ENCODE data around the gene GJB2. TPM values are rescaled to one million over a fixed set of nuclear protein-coding genes. Genes with fewer than 3 reads are reported as not detected.
A peak's percentile ranks its signal among the peaks of the same experiment; 100 is the strongest.

GJB2 gene
- total RNA-seq, 1 donor from 2014 or later = 1.0 TPM

DNA sequence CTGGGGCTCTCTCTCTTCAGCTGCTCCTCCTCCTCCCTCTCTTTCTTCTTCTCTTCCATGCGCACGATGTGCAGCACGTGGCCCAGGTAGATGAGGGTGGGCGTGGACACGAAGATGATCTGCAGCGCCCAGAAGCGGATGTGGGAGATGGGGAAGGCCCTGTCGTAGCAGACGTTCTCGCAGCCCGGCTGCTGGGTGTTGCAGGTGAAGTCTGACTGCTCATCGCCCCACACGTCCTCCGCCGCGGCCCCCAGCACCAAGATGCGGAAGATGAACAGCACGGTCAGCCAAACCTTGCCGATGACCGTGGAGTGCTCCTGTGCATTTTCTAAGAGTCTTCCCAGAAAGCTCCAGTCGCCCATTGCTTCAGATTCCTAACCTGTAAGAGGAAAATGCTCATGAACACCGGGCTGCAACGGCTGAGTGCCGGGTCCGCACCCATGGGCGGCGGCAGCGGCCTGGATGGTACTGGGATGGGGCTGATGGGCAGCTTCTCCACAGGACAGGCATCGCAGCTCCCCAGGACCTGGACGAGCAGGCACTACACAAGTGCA lies 49.7 kb downstream of the GJB2 start:
- no peaks in the 10 kb centered on the region for H3K36me3 ChIP-seq (ENCODE audit: control insufficient read depth in 3 of 3, insufficient read depth in 3 of 3, low read length in 3 of 3)
- H3K4me3 ChIP-seq (ENCODE audit: low read length in 3 of 3) = no peak overlapping the region
- H3K9ac ChIP-seq (ENCODE audit: low read depth in 1 of 3, low read length in 3 of 3) = no peak overlapping the region
- H3K27ac ChIP-seq (ENCODE audit: low read depth, low read length) = no peak overlapping the region
- peaks cover 4 to 15% (median 14%) of the 10 kb centered on the region in 3 donors for H3K4me1 ChIP-seq (ENCODE audit: control insufficient read depth in 3 of 3, insufficient read depth in 3 of 3, low read length in 3 of 3)
- H3K9me3 ChIP-seq (ENCODE audit: control insufficient read depth in 3 of 3, low read length in 3 of 3) = no peaks in the 10 kb centered on the region
- H3K27me3 ChIP-seq (ENCODE audit: control insufficient read depth in 3 of 3, insufficient read depth in 3 of 3, low read length in 3 of 3) = peaks cover 8 to 44% (median 43%) of the 10 kb centered on the region in 3 donors

DNA sequence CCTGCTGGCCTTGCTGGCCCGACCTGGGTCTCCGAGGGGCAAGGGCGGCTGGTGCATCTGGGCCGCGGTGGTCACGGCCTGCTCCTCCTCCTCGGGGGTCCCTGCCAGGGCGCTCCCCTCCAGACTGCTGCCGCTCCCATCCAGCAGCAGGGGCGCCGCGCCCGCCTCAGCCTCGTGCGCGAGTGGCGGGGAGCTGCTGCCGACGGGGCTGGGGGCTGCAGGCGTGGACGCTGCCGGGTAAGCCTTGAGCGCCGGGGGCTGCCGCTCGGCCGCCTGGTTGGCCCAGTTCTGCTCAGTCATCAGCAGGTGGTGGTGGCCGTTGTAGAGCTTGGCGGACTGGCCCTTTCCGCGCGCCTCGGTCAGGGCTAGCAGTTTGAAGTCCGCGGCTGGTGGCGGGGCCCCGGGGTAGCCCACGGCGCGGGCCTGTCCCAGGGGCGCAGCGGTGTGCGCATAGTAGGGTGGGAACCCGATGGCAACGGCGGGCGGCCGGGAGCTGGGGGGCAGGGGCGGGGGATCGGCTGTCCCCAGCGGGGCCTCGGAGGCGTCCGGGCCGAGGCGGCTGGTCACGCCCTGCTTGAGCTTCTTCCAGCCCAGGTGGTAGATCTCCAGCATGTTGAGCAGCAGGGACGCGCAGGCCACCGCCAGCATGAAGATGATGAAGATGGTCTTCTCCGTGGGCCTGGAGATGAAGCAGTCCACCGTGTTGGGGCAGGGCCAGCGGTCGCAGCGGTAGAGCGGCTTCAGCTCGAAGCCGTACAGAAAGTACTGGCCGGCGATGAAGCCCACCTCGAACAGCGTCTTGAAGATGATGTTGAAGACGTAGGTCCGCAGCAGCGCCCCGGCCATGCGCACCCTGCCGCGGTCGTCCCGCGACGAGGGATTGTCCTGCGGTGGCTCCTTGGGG lies 50.5 kb downstream of the GJB2 start:
- Histone ChIP-seq H3K4me1 (ENCODE audit: control insufficient read depth in 3 of 3, insufficient read depth in 3 of 3, low read length in 3 of 3) (peaks cover 4 to 15% (median 14%) of the 10 kb centered on the region in 3 donors), H3K4me3 (ENCODE audit: low read length in 3 of 3) (peak overlapping the region in 2 of 3 donors; percentile 29 to 46), H3K36me3 (ENCODE audit: control insufficient read depth in 3 of 3, insufficient read depth in 3 of 3, low read length in 3 of 3) (no peaks in the 10 kb centered on the region), H3K27ac (ENCODE audit: low read depth, low read length) (no peak overlapping the region), H3K9me3 (ENCODE audit: control insufficient read depth in 3 of 3, low read length in 3 of 3) (no peaks in the 10 kb centered on the region), H3K27me3 (ENCODE audit: control insufficient read depth in 3 of 3, insufficient read depth in 3 of 3, low read length in 3 of 3) (peaks cover 15 to 49% (median 49%) of the 10 kb centered on the region in 3 donors), H3K9ac (ENCODE audit: low read depth in 1 of 3, low read length in 3 of 3) (peak overlapping the region in 1 of 3 donors; percentile 33)

DNA sequence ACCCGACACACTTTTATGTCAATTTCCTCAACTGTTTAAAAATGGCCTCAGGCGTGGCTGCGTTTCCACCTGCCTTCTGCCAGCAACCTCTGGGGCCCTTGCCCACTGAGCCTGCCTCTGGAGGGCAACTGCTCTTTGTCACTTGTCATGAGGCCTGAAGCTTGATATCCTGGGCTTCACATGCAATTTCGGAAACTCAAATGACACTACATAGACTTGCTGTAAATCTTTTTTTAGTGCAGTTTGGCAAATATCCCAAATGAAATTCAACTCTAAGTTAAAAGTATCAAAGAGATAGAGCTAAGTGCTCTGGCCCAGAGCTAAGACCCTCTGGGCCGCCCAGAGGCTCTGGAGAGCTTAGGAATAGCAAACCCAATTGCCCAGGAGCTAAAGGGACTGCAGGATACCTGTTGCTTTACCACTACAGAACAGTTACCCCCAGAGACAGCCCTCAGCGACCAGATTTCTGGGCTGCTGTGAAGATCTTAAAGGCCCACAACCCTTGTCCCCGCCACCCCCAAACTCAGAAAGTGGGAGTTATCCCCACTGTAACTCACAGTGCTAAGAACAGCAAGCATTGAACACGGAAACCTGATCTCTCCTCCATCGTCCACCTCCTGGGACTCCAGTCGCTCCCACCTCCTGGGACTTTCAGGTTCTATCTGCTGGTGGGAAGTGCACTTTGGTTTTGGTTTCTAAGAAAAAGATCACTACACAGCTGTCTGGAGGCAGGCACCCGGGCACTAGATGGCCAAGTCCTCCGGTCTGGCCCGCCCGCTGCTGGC lies 51.3 kb downstream of the GJB2 start:
- Histone ChIP-seq H3K9me3 (ENCODE audit: control insufficient read depth in 3 of 3, low read length in 3 of 3) (no peaks in the 10 kb centered on the region), H3K27me3 (ENCODE audit: control insufficient read depth in 3 of 3, insufficient read depth in 3 of 3, low read length in 3 of 3) (peaks cover 16 to 50% (median 49%) of the 10 kb centered on the region in 3 donors), H3K27ac (ENCODE audit: low read depth, low read length) (peak overlapping the region; percentile 11)

DNA sequence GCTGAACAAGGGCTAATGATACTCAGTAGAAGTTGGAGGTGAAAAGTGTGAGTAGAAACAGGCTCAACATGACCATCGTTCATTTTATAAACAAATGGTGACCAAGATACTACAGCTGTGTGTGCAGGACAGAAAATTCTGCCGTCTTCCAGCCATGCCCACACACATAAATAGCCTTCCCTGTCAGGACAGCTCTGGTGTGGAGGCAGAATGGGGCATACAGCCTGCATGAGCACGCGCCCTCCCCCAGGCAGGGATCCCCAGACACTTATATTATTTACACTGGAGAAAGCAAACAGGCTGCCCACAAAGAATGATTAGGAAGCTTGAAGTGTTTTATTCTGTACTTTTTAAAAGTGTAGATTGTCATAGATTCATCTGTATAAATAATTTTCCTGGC lies 52.3 kb downstream of the GJB2 start:
- Histone ChIP-seq H3K9ac (ENCODE audit: low read depth in 1 of 3, low read length in 3 of 3) (no peak overlapping the region), H3K9me3 (ENCODE audit: control insufficient read depth in 3 of 3, low read length in 3 of 3) (no peaks in the 10 kb centered on the region), H3K27ac (ENCODE audit: low read depth, low read length) (no peak overlapping the region), H3K4me3 (ENCODE audit: low read length in 3 of 3) (no peak overlapping the region), H3K4me1 (ENCODE audit: control insufficient read depth in 3 of 3, insufficient read depth in 3 of 3, low read length in 3 of 3) (peaks cover 7 to 18% (median 14%) of the 10 kb centered on the region in 3 donors), H3K36me3 (ENCODE audit: control insufficient read depth in 3 of 3, insufficient read depth in 3 of 3, low read length in 3 of 3) (no peaks in the 10 kb centered on the region), H3K27me3 (ENCODE audit: control insufficient read depth in 3 of 3, insufficient read depth in 3 of 3, low read length in 3 of 3) (peaks cover 18 to 51% (median 50%) of the 10 kb centered on the region in 3 donors)

More for the DNA sequence above, 51.3 kb downstream of the GJB2 start:
- H3K4me1 ChIP-seq (ENCODE audit: control insufficient read depth in 3 of 3, insufficient read depth in 3 of 3, low read length in 3 of 3) = peaks cover 7 to 18% (median 14%) of the 10 kb centered on the region in 3 donors
- no peaks in the 10 kb centered on the region for H3K36me3 ChIP-seq (ENCODE audit: control insufficient read depth in 3 of 3, insufficient read depth in 3 of 3, low read length in 3 of 3)
- H3K4me3 ChIP-seq (ENCODE audit: low read length in 3 of 3) = peak overlapping the region; percentile 29 to 46 (median 43)
- peak overlapping the region in 1 of 3 donors; percentile 33 for H3K9ac ChIP-seq (ENCODE audit: low read depth in 1 of 3, low read length in 3 of 3)

DNA sequence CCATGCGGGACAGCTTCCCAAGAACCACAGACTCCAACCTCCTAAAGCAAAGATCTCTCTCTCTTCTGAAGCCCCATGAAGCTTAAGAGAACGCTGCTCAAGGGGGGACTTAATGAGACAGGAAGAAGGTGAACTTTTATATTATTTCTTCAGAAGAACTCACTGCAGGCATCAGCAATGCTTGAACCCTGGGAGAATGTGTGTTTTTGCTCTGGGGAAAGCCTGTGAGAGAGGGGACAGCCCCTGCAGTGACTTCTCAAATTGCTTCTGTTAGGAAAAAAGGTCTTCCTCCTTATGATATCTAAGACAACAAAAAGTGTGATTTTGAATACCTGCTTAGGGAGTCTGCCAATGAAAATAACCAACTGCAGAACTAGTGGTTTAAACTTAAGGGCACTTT lies 54.9 kb downstream of the GJB2 start:
- no peaks in the 10 kb centered on the region for H3K36me3 ChIP-seq (ENCODE audit: control insufficient read depth in 3 of 3, insufficient read depth in 3 of 3, low read length in 3 of 3)
- H3K27me3 ChIP-seq (ENCODE audit: control insufficient read depth in 3 of 3, insufficient read depth in 3 of 3, low read length in 3 of 3) = peaks cover 17 to 41% (median 41%) of the 10 kb centered on the region in 3 donors
- no peak overlapping the region for H3K27ac ChIP-seq (ENCODE audit: low read depth, low read length)
- no peaks in the 10 kb centered on the region for H3K9me3 ChIP-seq (ENCODE audit: control insufficient read depth in 3 of 3, low read length in 3 of 3)
- H3K9ac ChIP-seq (ENCODE audit: low read depth in 1 of 3, low read length in 3 of 3) = peak overlapping the region in 1 of 3 donors; percentile 43
- H3K4me3 ChIP-seq (ENCODE audit: low read length in 3 of 3) = no peak overlapping the region
- peaks cover 7 to 18% (median 14%) of the 10 kb centered on the region in 3 donors for H3K4me1 ChIP-seq (ENCODE audit: control insufficient read depth in 3 of 3, insufficient read depth in 3 of 3, low read length in 3 of 3)

Other genes with a start within 250 kb of the GJB2 start
- 61.6 TPM for gene ZMYM2, start 234.2 kb downstream of the GJB2 start, total RNA-seq
- gene GJA3, start 31.9 kb downstream of the GJB2 start, total RNA-seq = 2.1 TPM
- gene GJB6, start 39.4 kb upstream of the GJB2 start, total RNA-seq = not detected

Measured in skeletal muscle tissue (tissue), 4 donors.